Brain microvascular endothelial cell (primary cell): ENCODE results near the gene MACROD1.
A peak's percentile ranks its signal among the peaks of the same experiment; 100 is the strongest.

ENCODE experiments used
- DNase-seq: peaks from one replicate; pipeline ENCODE4 v3.0.0-alpha.2; 2020
- H3K27ac ChIP-seq: fragments of 250-450 bp; sonication (Bioruptor Pico); 2 replicates; pipeline ENCODE4 v1.5.1; 2020; ENCODE audit warnings: mild to moderate bottlenecking, moderate library complexity
- H3K27me3 ChIP-seq: fragments of 250-450 bp; sonication (Bioruptor Pico); replicated peaks from 2 replicates; pipeline ENCODE4 v1.5.1; 2020; ENCODE audit warnings: mild to moderate bottlenecking
- H3K36me3 ChIP-seq: fragments of 250-450 bp; sonication (Bioruptor Pico); replicated peaks from 2 replicates; pipeline ENCODE4 v1.5.1; 2020; ENCODE audit warnings: mild to moderate bottlenecking
- H3K4me3 ChIP-seq: 2 replicates; pipeline ENCODE4 v1.5.1; 2011; ENCODE audit warnings: low read depth, mild to moderate bottlenecking, control low read depth, low read length, moderate library complexity
- CTCF ChIP-seq: IDR thresholded peaks from 2 replicates; pipeline ENCODE4 v1.5.1; 2011; ENCODE audit warnings: low read depth, mild to moderate bottlenecking, moderate library complexity, low read length, control low read depth, inconsistent platforms; ENCODE audit errors: missing control alignments
- in situ Hi-C: cut with HindIII; loops from 2 replicates; pipeline ENCODE4 v1.10.0; 2017; ENCODE audit warnings: low sequenced_read_pairs, low pct_ligation_motif_present

MACROD1 gene

GRCh38 chr11:64123679-64124078 is 42.2 kb downstream of the MACROD1 start:
- TF ChIP-seq CTCF, result no peak
- in situ Hi-C loops, result no loop called here
- H3K4me3 ChIP-seq, result no peak overlapping the region
- peaks cover 7% of the 10 kb centered on the region for H3K27me3 ChIP-seq
- no peak for DNase-seq
- no peak overlapping the region for H3K27ac ChIP-seq
- no peaks in the 10 kb centered on the region for H3K36me3 ChIP-seq

GRCh38 chr11:64122411-64123410 is 43.2 kb downstream of the MACROD1 start:
- TF ChIP-seq CTCF, result no peak
- in situ Hi-C loops, result no loop called here
- DNase-seq, result no peak
- H3K27ac ChIP-seq, result no peak overlapping the region
- peaks cover 7% of the 10 kb centered on the region for H3K27me3 ChIP-seq
- H3K36me3 ChIP-seq, result no peaks in the 10 kb centered on the region
- H3K4me3 ChIP-seq, result no peak overlapping the region

- peak; percentile 84 for DNase-seq
- Histone ChIP-seq H3K4me3 (no peak overlapping the region), H3K27ac (no peak overlapping the region), H3K27me3 (peaks cover 7% of the 10 kb centered on the region), H3K36me3 (no peaks in the 10 kb centered on the region)
- TF ChIP-seq CTCF, result no peak
- in situ Hi-C loops, result no loop called here
Observed at GRCh38 chr11:64121663-64122410, 44.1 kb downstream of the MACROD1 start.

DNA sequence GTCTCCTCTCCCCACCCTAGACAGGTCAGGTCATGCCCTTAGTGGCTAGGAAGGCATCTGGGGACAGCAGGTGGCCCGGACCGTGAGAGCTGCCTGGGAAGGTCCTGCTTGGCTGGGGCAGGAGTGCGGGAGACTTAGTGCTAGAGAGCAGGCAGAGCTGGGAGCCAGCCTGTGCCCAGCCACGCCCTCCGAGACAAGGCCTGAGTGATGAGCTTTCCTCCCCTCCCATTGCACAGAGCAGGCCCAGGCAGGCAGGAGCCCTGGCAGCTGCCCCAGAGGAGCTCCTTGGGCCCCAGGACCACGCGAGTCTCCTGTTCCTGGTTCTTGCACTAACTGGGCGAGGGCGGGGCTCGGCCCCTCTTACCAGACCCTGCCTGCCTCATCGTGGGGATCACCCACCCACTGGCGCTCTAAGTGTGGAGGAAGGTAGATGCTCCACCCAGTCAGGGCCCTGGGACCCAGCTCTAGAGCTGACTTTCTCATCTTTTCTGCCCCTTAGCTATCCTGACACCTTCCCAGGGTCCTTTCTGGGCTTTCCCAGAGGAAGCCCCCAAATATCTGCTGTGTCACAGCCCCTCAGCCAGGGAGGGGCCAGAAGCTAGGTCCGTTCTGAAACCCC is 44.9 kb downstream of the MACROD1 start:
- H3K4me3 ChIP-seq, result no peak overlapping the region
- H3K27me3 ChIP-seq, result peaks cover 7% of the 10 kb centered on the region
- H3K27ac ChIP-seq, result no peak overlapping the region
- DNase-seq, result no peak
- H3K36me3 ChIP-seq, result no peaks in the 10 kb centered on the region
- in situ Hi-C loops, result no loop called here
- TF ChIP-seq CTCF, result no peak

GRCh38 chr11:64119700-64120099 is 46.2 kb downstream of the MACROD1 start:
- Histone ChIP-seq H3K27ac (no peak overlapping the region), H3K36me3 (no peaks in the 10 kb centered on the region), H3K27me3 (peaks cover 6% of the 10 kb centered on the region), H3K4me3 (no peak overlapping the region)
- no peak for DNase-seq
- in situ Hi-C loops, result no loop called here
- no peak for TF ChIP-seq CTCF
